HG02884 (cell line): ENCODE data around the gene USP3.

Experiments
- ATAC-seq: cut with Tn5 transposase; IDR thresholded peaks from one replicate; pipeline ENCODE4 v1.9.1; 2021; ENCODE audit warnings: mild to moderate bottlenecking, moderate library complexity; ENCODE audit not compliant: unreplicated experiment

The USP3 gene

DNA sequence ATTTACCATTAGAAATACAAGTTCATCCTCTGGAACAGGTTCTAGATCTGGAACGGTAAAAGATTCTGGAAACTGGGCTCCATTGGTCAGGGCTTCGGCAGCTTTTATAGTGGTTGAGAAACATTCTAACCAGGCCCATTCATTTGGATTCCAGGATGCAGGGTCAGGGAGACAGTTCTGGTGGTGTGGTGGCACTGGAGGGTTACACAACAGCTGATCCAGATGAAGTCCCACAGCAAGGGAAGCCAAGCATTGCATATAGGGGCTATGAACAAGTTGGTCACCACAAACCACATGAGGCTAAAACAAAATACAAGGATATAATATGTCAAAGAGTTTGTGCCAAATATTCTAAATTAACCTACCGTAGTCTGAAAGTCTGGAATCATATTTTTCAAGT, 135.8 kb downstream of the USP3 start:
- ATAC-seq: no peak
